Endothelial cell of umbilical vein (primary cell): ENCODE data around the gene PPP1R9A. TPM values are rescaled to one million over a fixed set of nuclear protein-coding genes. Genes with fewer than 3 reads are reported as not detected.

Experiments used
- BruUV-seq: library from RNA; stranded (reverse); fragments of 400-500 nt; replicated peaks from 2 replicates; lab custom pipeline; 2021; lab: Mats Ljungman, UMichigan
- CTCF ChIA-PET: fragments of 300-600, 350-600 bp; sonication (Branson Sonifier 250); formaldehyde crosslinking; loops from one replicate; lab custom pipeline; 2021; ENCODE audit warnings: antibody characterized with exemption, inconsistent platforms; lab: Charles Lee
- POLR2A ChIA-PET: fragments of 300-600, 350-600 bp; sonication (Branson Sonifier 250); formaldehyde crosslinking; loops from one replicate; lab custom pipeline; 2021; ENCODE audit warnings: antibody characterized with exemption, inconsistent platforms; lab: Charles Lee
- DNase-seq: peaks from one replicate; pipeline ENCODE4 v3.0.0-alpha.2; 2011; ENCODE audit warnings: low read depth, low spot score
- FAIRE-seq: peaks from 2 replicates; lab custom pipeline; 2011; peaks lifted over from hg19 to GRCh38; lab: Jason Lieb, UNC
- H2AFZ ChIP-seq: 2 replicates; pipeline ENCODE4 v1.6.0; 2012; ENCODE audit warnings: low read depth, low read length, control low read depth, inconsistent platforms
- H3K27ac ChIP-seq: 2 replicates; pipeline ENCODE4 v1.5.1; 2011; ENCODE audit warnings: low read depth, mild to moderate bottlenecking, control low read depth, low read length, moderate library complexity; ENCODE audit not compliant: insufficient read depth
- H3K27me3 ChIP-seq, 2 experiments: 2 replicates each; pipeline versions ENCODE4 v1.6.0 to v1.6.1; 2011; ENCODE audit warnings: low read length in 2 of 2, mixed read lengths in 1 of 2; ENCODE audit not compliant: control insufficient read depth in 2 of 2, insufficient read depth in 2 of 2
- H3K36me3 ChIP-seq, 2 experiments: 2 replicates in 1 of 2; 3 replicates in 1 of 2; pipeline ENCODE4 v1.5.1; 2011; ENCODE audit warnings: low read length in 2 of 2, mild to moderate bottlenecking in 1 of 2, moderate library complexity in 1 of 2; ENCODE audit not compliant: control insufficient read depth in 2 of 2, insufficient read depth in 2 of 2; ENCODE audit errors: extremely low read depth in 1 of 2
- H3K4me1 ChIP-seq: 3 replicates; pipeline ENCODE4 v1.5.1; 2011; ENCODE audit warnings: mild to moderate bottlenecking, low read length; ENCODE audit not compliant: control insufficient read depth, insufficient read depth; ENCODE audit errors: extremely low read depth
- H3K4me2 ChIP-seq: 2 replicates; pipeline ENCODE4 v1.6.1; 2011; ENCODE audit warnings: low read length, control low read depth, mixed read lengths; ENCODE audit not compliant: insufficient read depth
- H3K4me3 ChIP-seq, 3 experiments: fragments of 200-600 bp in 1 of 3; sonication (generic), shearing (Covaris generic) in 1 of 3; replicated peaks in 1 of 3; 2 replicates each; pipeline ENCODE4 v1.5.1; 2011 to 2016; ENCODE audit warnings: control low read depth in 3 of 3, low read length in 3 of 3, mild to moderate bottlenecking in 2 of 3, inconsistent platforms in 1 of 3, low read depth in 1 of 3, moderate library complexity in 1 of 3; ENCODE audit not compliant: insufficient read depth in 1 of 3
- H3K79me2 ChIP-seq: 2 replicates; pipeline ENCODE4 v1.6.0; 2012; ENCODE audit warnings: low read length, inconsistent platforms; ENCODE audit not compliant: control insufficient read depth, insufficient read depth
- H3K9ac ChIP-seq: replicated peaks from 2 replicates; pipeline ENCODE3; 2011; ENCODE audit warnings: low read length, control low read depth; ENCODE audit not compliant: insufficient read depth; ENCODE audit errors: extremely low read depth
- H3K9me1 ChIP-seq: replicated peaks from 3 replicates; pipeline ENCODE4 v1.6.0; 2011; ENCODE audit warnings: mild to moderate bottlenecking, low read length; ENCODE audit not compliant: control insufficient read depth, insufficient read depth; ENCODE audit errors: extremely low read depth
- H3K9me3 ChIP-seq: replicated peaks from 2 replicates; pipeline ENCODE4 v1.5.1; 2012; ENCODE audit warnings: low read length, inconsistent platforms; ENCODE audit not compliant: control insufficient read depth, insufficient read depth
- H4K20me1 ChIP-seq: replicated peaks from 2 replicates; pipeline ENCODE3; 2011; ENCODE audit warnings: mild to moderate bottlenecking, low read length; ENCODE audit not compliant: control insufficient read depth, insufficient read depth; ENCODE audit errors: extremely low read depth
- EZH2 ChIP-seq: IDR thresholded peaks from 2 replicates; pipeline ENCODE4 v1.6.1; 2012; ENCODE audit warnings: borderline replicate concordance, low read depth, mild to moderate bottlenecking, moderate library complexity, low read length, inconsistent platforms; ENCODE audit not compliant: severe bottlenecking
- FOS ChIP-seq: IDR thresholded peaks from 2 replicates; pipeline ENCODE4 v1.6.1; 2011; ENCODE audit warnings: mild to moderate bottlenecking, low read length, moderate library complexity, borderline replicate concordance; ENCODE audit not compliant: insufficient read depth
- GATA2 ChIP-seq: IDR thresholded peaks from 2 replicates; pipeline ENCODE4 v1.7.0; 2011; ENCODE audit warnings: low read depth, mild to moderate bottlenecking, moderate library complexity, mixed read lengths, low read length; ENCODE audit not compliant: insufficient read length, insufficient read depth
- JUN ChIP-seq: IDR thresholded peaks from 2 replicates; pipeline ENCODE4 v1.6.1; 2011; ENCODE audit warnings: borderline replicate concordance, low read depth; ENCODE audit not compliant: insufficient read length, insufficient read depth
- MYC ChIP-seq: IDR thresholded peaks from one replicate; pipeline ENCODE4 v1.6.1; 2011; ENCODE audit warnings: mild to moderate bottlenecking, low read depth, low read length
- POLR2A ChIP-seq: IDR thresholded peaks from 2 replicates; pipeline ENCODE4 v1.6.1; 2012; ENCODE audit warnings: low read depth, mild to moderate bottlenecking, control low read depth, low read length
- POLR2AphosphoS5 ChIP-seq: IDR thresholded peaks from 2 replicates; pipeline ENCODE4 v1.6.1; 2012; ENCODE audit warnings: low read depth, mild to moderate bottlenecking, control low read depth, low read length, moderate library complexity; ENCODE audit not compliant: insufficient read depth
- dilution Hi-C: fragments of 300-500 bp; cut with MboI; formaldehyde crosslinking; loops from one replicate; pipeline ENCODE4 v1.15.0; 2019; ENCODE audit warnings: low sequenced_read_pairs; ENCODE audit not compliant: extremely low pct_ligation_motif_present
- intact Hi-C: fragments of 100-400 bp; cut with micrococcal nuclease; formaldehyde crosslinking; loops from one replicate; pipeline ENCODE4 v1.10.0; 2022
- polyA plus RNA-seq, 4 experiments: library from polyadenylated mRNA; depleted of rRNA in 3 of 4; stranded (reverse) in 3 of 4; unstranded in 1 of 4; fragments of >200 nt; gene quantifications; 2 replicates each; pipeline versions ENCODE4 v1.2.1 to v1.2.3, GENCODE V29; 2011 to 2012; ENCODE audit warnings: missing spikeins in 1 of 4
- total RNA-seq: library from RNA; stranded (reverse); gene quantifications from 2 replicates; pipeline ENCODE4 v1.2.3, GENCODE V29; 2021
- TF ChIP-seq, protein P1 (sequence below), 2 donors: IDR thresholded peaks; 1 replicate in 1 of 2; 2 replicates in 1 of 2; pipeline ENCODE4 v1.5.1; 2011; ENCODE audit warnings: low read length in 2 of 2, mild to moderate bottlenecking in 2 of 2, moderate library complexity in 2 of 2, control low read depth in 1 of 2, inconsistent platforms in 1 of 2, low read depth in 1 of 2; ENCODE audit not compliant: insufficient read depth in 1 of 2; ENCODE audit errors: extremely low read depth in 1 of 2
- TF ChIP-seq, protein P2 (sequence below): IDR thresholded peaks from 2 replicates; pipeline ENCODE4 v1.6.1; 2011; ENCODE audit not compliant: insufficient read depth, insufficient read length

PPP1R9A gene
- total and polyA plus RNA-seq, 2 donors (not counting 3 experiments of a cell fraction or from before 2014, with no cell fraction given): 0.50 to 3.0 TPM

DNA sequence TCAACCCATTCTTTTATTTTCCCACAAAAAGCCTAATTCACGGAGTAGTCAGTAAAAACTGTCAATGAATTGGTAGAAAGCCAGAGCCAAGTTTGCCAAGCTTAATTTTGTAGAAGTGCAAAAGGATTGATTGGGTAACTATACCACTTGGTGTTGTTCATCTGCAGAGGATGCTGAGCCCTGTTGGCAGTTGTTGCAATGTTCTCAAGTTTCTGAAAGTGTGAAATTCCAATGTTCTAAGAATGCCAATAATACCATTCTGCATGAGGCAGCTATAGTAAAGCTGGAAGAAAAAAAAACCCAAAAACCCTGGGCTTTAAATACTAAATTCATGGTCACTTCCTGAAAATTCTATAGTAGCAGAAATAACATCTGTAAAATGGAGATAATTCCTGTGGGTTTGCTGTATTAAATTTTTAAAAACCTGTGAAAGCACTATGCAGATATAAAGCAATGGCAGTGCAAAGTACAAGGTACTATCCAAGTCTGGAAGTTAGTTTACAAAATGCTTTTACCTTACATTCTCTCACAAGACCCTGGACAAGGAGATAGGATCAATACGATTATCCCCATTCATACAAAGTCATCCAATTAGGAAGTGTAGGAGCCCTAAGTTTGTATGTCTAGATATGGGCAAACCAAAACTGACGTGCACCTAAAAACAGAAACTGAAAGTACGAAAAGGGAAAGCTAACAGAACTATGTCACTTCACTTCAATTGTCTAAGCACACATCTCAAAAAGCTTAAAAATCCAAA is 423.0 kb downstream of the PPP1R9A start:
- Histone ChIP-seq H3K4me3 (peak overlapping the region; percentile 21 to 42 (median 24)), H3K36me3 (no peaks in the 10 kb centered on the region), H3K27me3 (peaks cover 2% of the 10 kb centered on the region in 2 experiments), H3K4me1 (no peaks in the 10 kb centered on the region), H3K9me3 (no peaks in the 10 kb centered on the region), H4K20me1 (no peaks in the 10 kb centered on the region), H3K79me2 (no peaks in the 10 kb centered on the region), H3K4me2 (peak overlapping the region; percentile 71), H3K9me1 (no peaks in the 10 kb centered on the region), H3K9ac (no peak overlapping the region), H2AFZ (peak overlapping the region; percentile 76), H3K27ac (no peak overlapping the region)
- BruUV-seq: no TSS peak
- DNase-seq (peak; percentile 34), FAIRE-seq (no peak)
- intact Hi-C loops: no loop called here
- POLR2A ChIA-PET: no interaction called here
- dilution Hi-C loops: no loop called here
- TF ChIP-seq GATA2: no peak
- no peak for TF ChIP-seq JUN
- no peak for TF ChIP-seq MYC
- TF ChIP-seq FOS: no peak
- no peak for TF ChIP-seq EZH2
- TF ChIP-seq POLR2A: no peak
- CTCF ChIA-PET: interaction anchor here (0.9 to 1.4 kb wide), 2 partner anchors 21 to 181 kb away, joined by 4 read pairs; no protein-coding TSS in a partner anchor

DNA sequence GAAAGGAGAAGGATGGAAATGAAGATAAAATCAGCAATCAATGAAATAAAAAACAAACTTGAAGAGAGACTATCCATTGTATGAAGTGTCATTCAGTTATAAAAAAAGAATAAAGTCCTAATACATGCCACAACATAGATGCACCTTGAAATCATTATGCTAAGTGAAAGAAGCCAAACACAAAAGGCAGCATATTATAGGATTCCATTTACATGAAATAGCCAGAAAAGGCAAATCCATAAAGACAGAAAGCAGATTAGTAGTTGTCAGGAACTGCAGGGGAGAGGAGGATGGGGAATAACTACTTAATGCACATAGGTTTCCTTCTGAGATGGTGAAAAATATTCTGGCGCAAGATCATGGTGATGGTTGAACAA is 423.6 kb downstream of the PPP1R9A start:
- no TSS peak for BruUV-seq
- ChIA-PET CTCF (interaction anchor here (0.9 to 1.4 kb wide), 2 partner anchors 22 to 181 kb away, joined by 4 read pairs; no protein-coding TSS in a partner anchor), POLR2A (no interaction called here)
- Histone ChIP-seq H3K4me2 (peak overlapping the region; percentile 71), H3K9me1 (no peaks in the 10 kb centered on the region), H3K27ac (no peak overlapping the region), H3K36me3 (no peaks in the 10 kb centered on the region), H4K20me1 (no peaks in the 10 kb centered on the region), H2AFZ (peak overlapping the region; percentile 76), H3K27me3 (peaks cover 2% of the 10 kb centered on the region in 2 experiments), H3K9ac (no peak overlapping the region), H3K79me2 (no peaks in the 10 kb centered on the region), H3K4me1 (no peaks in the 10 kb centered on the region), H3K4me3 (peak overlapping the region in 2 of 3 experiments; percentile 24 to 42), H3K9me3 (no peaks in the 10 kb centered on the region)
- DNase-seq (no peak), FAIRE-seq (no peak)
- dilution Hi-C loops (no loop called here), intact Hi-C loops (no loop called here)
- TF ChIP-seq POLR2A: no peak
- TF ChIP-seq FOS: no peak
- TF ChIP-seq MYC: no peak
- TF ChIP-seq GATA2: no peak
- TF ChIP-seq, protein P1, sequence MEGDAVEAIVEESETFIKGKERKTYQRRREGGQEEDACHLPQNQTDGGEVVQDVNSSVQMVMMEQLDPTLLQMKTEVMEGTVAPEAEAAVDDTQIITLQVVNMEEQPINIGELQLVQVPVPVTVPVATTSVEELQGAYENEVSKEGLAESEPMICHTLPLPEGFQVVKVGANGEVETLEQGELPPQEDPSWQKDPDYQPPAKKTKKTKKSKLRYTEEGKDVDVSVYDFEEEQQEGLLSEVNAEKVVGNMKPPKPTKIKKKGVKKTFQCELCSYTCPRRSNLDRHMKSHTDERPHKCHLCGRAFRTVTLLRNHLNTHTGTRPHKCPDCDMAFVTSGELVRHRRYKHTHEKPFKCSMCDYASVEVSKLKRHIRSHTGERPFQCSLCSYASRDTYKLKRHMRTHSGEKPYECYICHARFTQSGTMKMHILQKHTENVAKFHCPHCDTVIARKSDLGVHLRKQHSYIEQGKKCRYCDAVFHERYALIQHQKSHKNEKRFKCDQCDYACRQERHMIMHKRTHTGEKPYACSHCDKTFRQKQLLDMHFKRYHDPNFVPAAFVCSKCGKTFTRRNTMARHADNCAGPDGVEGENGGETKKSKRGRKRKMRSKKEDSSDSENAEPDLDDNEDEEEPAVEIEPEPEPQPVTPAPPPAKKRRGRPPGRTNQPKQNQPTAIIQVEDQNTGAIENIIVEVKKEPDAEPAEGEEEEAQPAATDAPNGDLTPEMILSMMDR (IDR thresholded peaks at IDR 0.05; ENCODE audit: extremely low read depth in 1 of 2, insufficient read depth in 1 of 2, low read depth in 1 of 2, low read length in 2 of 2): no peak
- TF ChIP-seq, protein P2, sequence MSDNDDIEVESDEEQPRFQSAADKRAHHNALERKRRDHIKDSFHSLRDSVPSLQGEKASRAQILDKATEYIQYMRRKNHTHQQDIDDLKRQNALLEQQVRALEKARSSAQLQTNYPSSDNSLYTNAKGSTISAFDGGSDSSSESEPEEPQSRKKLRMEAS: no peak
- TF ChIP-seq EZH2: no peak
- no peak for TF ChIP-seq JUN
- TF ChIP-seq POLR2AphosphoS5: no peak
